ENCODE data around the gene KLK14. TPM values are rescaled to one million over a fixed set of nuclear protein-coding genes. Genes with fewer than 3 reads are reported as not detected.

The KLK14 gene
- total RNA-seq, 1 donor from 2014 or later: not detected

- intact Hi-C loops (cut with DNase I): loop anchor here (10.0 kb wide), 1 partner anchor 236 kb away; no protein-coding TSS in a partner anchor
- no peak overlapping the region for H3K27ac ChIP-seq
These were observed 15.8 kb upstream of the KLK14 start for GRCh38 chr19:51098365-51099046.

GRCh38 chr19:51097796-51098195, 15.1 kb upstream of the KLK14 start:
- intact Hi-C loops (cut with DNase I): loop anchor here (10.0 kb wide), 1 partner anchor 237 kb away; no protein-coding TSS in a partner anchor
- Histone ChIP-seq H3K36me3 (peaks cover 0 to 7% of the 10 kb centered on the region in 2 donors), H3K27ac (no peak overlapping the region), H3K27me3 (no peaks in the 10 kb centered on the region), H3K4me3 (no peak overlapping the region), H3K4me1 (peaks cover 8% of the 10 kb centered on the region), H3K9me3 (no peaks in the 10 kb centered on the region)
- TF ChIP-seq CTCF (IDR thresholded peaks at IDR 0.05) (no peak), POLR2AphosphoS5 (IDR thresholded peaks at IDR 0.05; ENCODE audit: insufficient read depth in 1 of 2, low read depth in 1 of 2) (no peak), POLR2A (IDR thresholded peaks at IDR 0.05) (no peak)
- no peak for DNase-seq (ENCODE audit: extremely low spot score in 2 of 2)

More at GRCh38 chr19:51098365-51099046, 15.8 kb upstream of the KLK14 start:
- DNase-seq (ENCODE audit: extremely low spot score in 2 of 2): no peak
- TF ChIP-seq POLR2AphosphoS5 (IDR thresholded peaks at IDR 0.05; ENCODE audit: insufficient read depth in 1 of 2, low read depth in 1 of 2): no peak
- TF ChIP-seq CTCF (IDR thresholded peaks at IDR 0.05): no peak
- no peak for TF ChIP-seq POLR2A (IDR thresholded peaks at IDR 0.05)
- H3K4me1 ChIP-seq: peaks cover 7% of the 10 kb centered on the region
- no peaks in the 10 kb centered on the region for H3K27me3 ChIP-seq
- no peaks in the 10 kb centered on the region for H3K9me3 ChIP-seq
- H3K4me3 ChIP-seq: peak overlapping the region in 1 of 2 donors; percentile 18
- H3K36me3 ChIP-seq: peaks cover 0 to 7% of the 10 kb centered on the region in 2 donors

- H3K36me3 ChIP-seq: peaks cover 0 to 2% of the 10 kb centered on the region in 2 donors
- H3K4me3 ChIP-seq: no peak overlapping the region
- H3K9me3 ChIP-seq: no peaks in the 10 kb centered on the region
- intact Hi-C loops (cut with DNase I): loop anchor here (10.0 kb wide), 1 partner anchor 238 kb away; no protein-coding TSS in a partner anchor
- H3K4me1 ChIP-seq: peaks cover 8% of the 10 kb centered on the region
- DNase-seq (ENCODE audit: extremely low spot score in 2 of 2): no peak
- peak; percentile 2 to 32 (median 29) for TF ChIP-seq CTCF (IDR thresholded peaks at IDR 0.05)
- TF ChIP-seq POLR2AphosphoS5 (IDR thresholded peaks at IDR 0.05; ENCODE audit: insufficient read depth in 1 of 2, low read depth in 1 of 2): no peak
- no peak for TF ChIP-seq POLR2A (IDR thresholded peaks at IDR 0.05)
- H3K27me3 ChIP-seq: no peaks in the 10 kb centered on the region
- no peak overlapping the region for H3K27ac ChIP-seq
These were observed 14.6 kb upstream of the KLK14 start for GRCh38 chr19:51097166-51097738.

- Histone ChIP-seq H3K27me3 (no peaks in the 10 kb centered on the region), H3K4me3 (no peak overlapping the region), H3K9me3 (no peaks in the 10 kb centered on the region), H3K4me1 (peaks cover 8% of the 10 kb centered on the region), H3K27ac (no peak overlapping the region), H3K36me3 (no peaks in the 10 kb centered on the region)
- no peak for DNase-seq (ENCODE audit: extremely low spot score in 2 of 2)
- intact Hi-C loops (cut with DNase I): loop anchor here (10.0 kb wide), 1 partner anchor 238 kb away; no protein-coding TSS in a partner anchor
- TF ChIP-seq POLR2A (IDR thresholded peaks at IDR 0.05) (no peak), CTCF (IDR thresholded peaks at IDR 0.05) (no peak), POLR2AphosphoS5 (IDR thresholded peaks at IDR 0.05; ENCODE audit: insufficient read depth in 1 of 2, low read depth in 1 of 2) (no peak)
These were observed 13.9 kb upstream of the KLK14 start for GRCh38 chr19:51096473-51097165.
